IPS-18a (cell line): Measurements from ENCODE around the gene OCA2.

ENCODE experiments used
- H3K27ac ChIP-seq: one replicate; pipeline ENCODE4 v1.5.1; 2013; ENCODE audit warnings: low read length
- H3K27me3 ChIP-seq: one replicate; pipeline ENCODE4 v1.6.1; 2013; ENCODE audit warnings: mild to moderate bottlenecking, low read length; ENCODE audit not compliant: control insufficient read depth, insufficient read depth
- H3K36me3 ChIP-seq: one replicate; pipeline ENCODE4 v1.6.1; 2013; ENCODE audit warnings: low read depth, low read length; ENCODE audit not compliant: control insufficient read depth
- H3K4me1 ChIP-seq: one replicate; pipeline ENCODE4 v1.6.1; 2013; ENCODE audit warnings: low read depth, low read length; ENCODE audit not compliant: control insufficient read depth
- H3K4me3 ChIP-seq: one replicate; pipeline ENCODE4 v1.5.1; 2013; ENCODE audit warnings: low read length
- H3K9ac ChIP-seq: one replicate; pipeline ENCODE4 v1.6.1; 2013; ENCODE audit warnings: mild to moderate bottlenecking, low read length, moderate library complexity
- H3K9me3 ChIP-seq: one replicate; pipeline ENCODE4 v1.6.1; 2013; ENCODE audit warnings: low read depth, low read length; ENCODE audit not compliant: control insufficient read depth

The OCA2 gene

GRCh38 chr15:27897481-27897880 is 201.6 kb downstream of the OCA2 start:
- no peak overlapping the region for H3K27ac ChIP-seq
- H3K4me3 ChIP-seq = no peak overlapping the region
- no peaks in the 10 kb centered on the region for H3K9me3 ChIP-seq
- peaks cover 12% of the 10 kb centered on the region for H3K4me1 ChIP-seq
- H3K9ac ChIP-seq = no peak overlapping the region
- no peaks in the 10 kb centered on the region for H3K27me3 ChIP-seq
- H3K36me3 ChIP-seq = no peaks in the 10 kb centered on the region

DNA sequence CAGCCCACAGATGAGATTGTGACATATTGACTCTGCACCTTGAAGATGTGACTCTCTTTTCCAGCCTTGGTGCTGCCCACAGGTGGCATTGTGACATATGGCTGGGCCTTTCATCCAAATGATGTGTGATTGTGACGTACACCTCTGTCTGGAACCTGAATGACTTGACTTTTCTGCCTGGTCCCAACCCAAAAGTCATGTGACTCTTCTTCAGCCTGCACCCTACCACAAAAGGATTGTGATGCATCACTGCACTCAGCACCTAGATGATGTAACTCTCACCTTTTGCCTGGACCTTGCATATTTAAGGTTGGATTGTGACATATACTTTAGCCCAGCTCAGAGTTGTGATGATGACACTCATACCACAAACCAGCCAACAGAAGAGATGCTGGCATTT is 204.5 kb downstream of the OCA2 start:
- Histone ChIP-seq H3K36me3 (no peaks in the 10 kb centered on the region), H3K4me3 (no peak overlapping the region), H3K27ac (no peak overlapping the region), H3K9me3 (no peaks in the 10 kb centered on the region), H3K27me3 (no peaks in the 10 kb centered on the region), H3K4me1 (peaks cover 3% of the 10 kb centered on the region), H3K9ac (no peak overlapping the region)

- no peak overlapping the region for H3K27ac ChIP-seq
Observed at GRCh38 chr15:27889258-27889657, 209.9 kb downstream of the OCA2 start.

DNA sequence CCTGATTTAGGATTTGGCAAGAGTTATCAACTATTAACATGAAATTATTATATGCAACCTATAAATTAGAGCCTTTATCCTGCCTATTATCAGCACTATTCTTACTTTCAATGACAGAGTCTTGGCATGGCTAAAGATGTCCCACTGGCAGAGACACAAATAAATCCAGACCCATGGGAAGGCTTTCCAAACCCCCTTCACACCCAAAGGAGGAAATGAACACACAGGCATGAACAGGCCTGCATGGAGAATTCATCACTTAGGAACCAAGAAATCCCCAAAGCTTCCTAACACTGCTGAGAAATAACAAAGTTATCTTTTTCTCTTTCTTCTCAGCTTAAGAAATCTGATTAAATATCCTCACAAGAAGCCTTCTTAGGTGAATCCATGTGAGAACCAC is 213.9 kb downstream of the OCA2 start:
- Histone ChIP-seq H3K9me3 (peaks cover 3% of the 10 kb centered on the region), H3K4me1 (no peaks in the 10 kb centered on the region), H3K36me3 (no peaks in the 10 kb centered on the region)

More at GRCh38 chr15:27889258-27889657, 209.9 kb downstream of the OCA2 start:
- Histone ChIP-seq H3K36me3 (no peaks in the 10 kb centered on the region), H3K9me3 (peaks cover 3% of the 10 kb centered on the region), H3K27me3 (no peaks in the 10 kb centered on the region), H3K9ac (no peak overlapping the region), H3K4me3 (no peak overlapping the region), H3K4me1 (no peaks in the 10 kb centered on the region)

GRCh38 chr15:27884726-27885125 is 214.4 kb downstream of the OCA2 start:
- Histone ChIP-seq H3K4me1 (no peaks in the 10 kb centered on the region), H3K27ac (no peak overlapping the region), H3K36me3 (no peaks in the 10 kb centered on the region), H3K4me3 (no peak overlapping the region), H3K9me3 (peaks cover 3% of the 10 kb centered on the region), H3K9ac (no peak overlapping the region), H3K27me3 (no peaks in the 10 kb centered on the region)

More for the DNA sequence above, 213.9 kb downstream of the OCA2 start:
- H3K27me3 ChIP-seq = no peaks in the 10 kb centered on the region
- H3K4me3 ChIP-seq = no peak overlapping the region
- no peak overlapping the region for H3K27ac ChIP-seq
- H3K9ac ChIP-seq = no peak overlapping the region

- Histone ChIP-seq H3K9ac (no peak overlapping the region), H3K4me3 (no peak overlapping the region), H3K27ac (no peak overlapping the region), H3K4me1 (no peaks in the 10 kb centered on the region), H3K36me3 (no peaks in the 10 kb centered on the region), H3K9me3 (no peaks in the 10 kb centered on the region), H3K27me3 (no peaks in the 10 kb centered on the region)
Observed at GRCh38 chr15:27878841-27879240, 220.3 kb downstream of the OCA2 start.

GRCh38 chr15:27873828-27874227 is 225.3 kb downstream of the OCA2 start:
- Histone ChIP-seq H3K27me3 (no peaks in the 10 kb centered on the region), H3K9ac (no peak overlapping the region), H3K9me3 (no peaks in the 10 kb centered on the region), H3K36me3 (no peaks in the 10 kb centered on the region), H3K27ac (no peak overlapping the region), H3K4me1 (no peaks in the 10 kb centered on the region), H3K4me3 (no peak overlapping the region)

- H3K36me3 ChIP-seq = no peaks in the 10 kb centered on the region
- no peak overlapping the region for H3K27ac ChIP-seq
- H3K4me1 ChIP-seq = no peaks in the 10 kb centered on the region
- H3K27me3 ChIP-seq = no peaks in the 10 kb centered on the region
- no peak overlapping the region for H3K9ac ChIP-seq
- no peak overlapping the region for H3K4me3 ChIP-seq
- H3K9me3 ChIP-seq = no peaks in the 10 kb centered on the region
Observed at GRCh38 chr15:27873039-27873438, 226.1 kb downstream of the OCA2 start.

- no peak overlapping the region for H3K27ac ChIP-seq
- no peak overlapping the region for H3K9ac ChIP-seq
Observed at GRCh38 chr15:27872355-27872754, 226.8 kb downstream of the OCA2 start.

GRCh38 chr15:27871902-27872260 is 227.2 kb downstream of the OCA2 start:
- Histone ChIP-seq H3K9me3 (no peaks in the 10 kb centered on the region), H3K4me3 (no peak overlapping the region), H3K9ac (no peak overlapping the region), H3K36me3 (no peaks in the 10 kb centered on the region), H3K4me1 (no peaks in the 10 kb centered on the region), H3K27ac (no peak overlapping the region), H3K27me3 (no peaks in the 10 kb centered on the region)

More at GRCh38 chr15:27872355-27872754, 226.8 kb downstream of the OCA2 start:
- no peaks in the 10 kb centered on the region for H3K36me3 ChIP-seq
- no peaks in the 10 kb centered on the region for H3K4me1 ChIP-seq
- no peaks in the 10 kb centered on the region for H3K27me3 ChIP-seq
- H3K4me3 ChIP-seq = no peak overlapping the region
- no peaks in the 10 kb centered on the region for H3K9me3 ChIP-seq

GRCh38 chr15:27871078-27871901 is 227.8 kb downstream of the OCA2 start:
- H3K9me3 ChIP-seq = no peaks in the 10 kb centered on the region
- H3K27me3 ChIP-seq = no peaks in the 10 kb centered on the region
- H3K4me1 ChIP-seq = no peaks in the 10 kb centered on the region
- no peak overlapping the region for H3K4me3 ChIP-seq
- H3K27ac ChIP-seq = no peak overlapping the region
- no peaks in the 10 kb centered on the region for H3K36me3 ChIP-seq
- H3K9ac ChIP-seq = no peak overlapping the region

DNA sequence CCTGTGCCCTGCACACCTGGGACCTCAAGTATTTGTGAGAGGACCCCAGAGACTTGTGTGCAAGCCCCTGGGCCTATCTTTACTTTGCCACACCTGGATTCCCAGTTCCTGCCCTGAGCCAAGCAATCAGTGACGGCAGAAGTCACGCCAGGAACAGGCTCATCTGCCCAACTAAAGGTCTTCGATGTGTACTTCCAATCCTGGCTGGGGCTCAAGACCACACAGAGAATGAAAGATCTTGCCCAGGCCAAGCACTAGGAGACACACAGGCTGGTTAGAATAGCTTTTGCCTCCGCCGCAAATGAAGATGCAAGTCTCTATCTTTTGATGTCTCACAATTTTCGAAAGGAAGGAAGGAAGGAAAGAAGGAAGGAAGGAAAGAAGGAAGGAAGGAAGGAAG is 228.8 kb downstream of the OCA2 start:
- Histone ChIP-seq H3K9me3 (no peaks in the 10 kb centered on the region), H3K27me3 (no peaks in the 10 kb centered on the region), H3K4me1 (no peaks in the 10 kb centered on the region), H3K4me3 (no peak overlapping the region), H3K9ac (no peak overlapping the region), H3K27ac (no peak overlapping the region), H3K36me3 (no peaks in the 10 kb centered on the region)
